Astrocyte of the spinal cord (primary cell): Measurements from ENCODE around the gene KLHDC7B.

Source experiments
- DNase-seq: peaks from one replicate; pipeline ENCODE4 v3.0.0; 2011; ENCODE audit warnings: low read depth, low spot score
- H3K4me3 ChIP-seq: 2 replicates; pipeline ENCODE4 v1.5.1; 2011; ENCODE audit warnings: low read depth, mild to moderate bottlenecking, low read length, moderate library complexity
- CTCF ChIP-seq: IDR thresholded peaks from 2 replicates; pipeline ENCODE4 v1.5.1; 2012; ENCODE audit warnings: low read depth, mild to moderate bottlenecking, low read length, inconsistent platforms
- in situ Hi-C: cut with HindIII; loops from 2 replicates; pipeline ENCODE4 v1.10.0; 2017; ENCODE audit warnings: low sequenced_read_pairs

Gene KLHDC7B

GRCh38 chr22:50584106-50585096 is 38.7 kb downstream of the KLHDC7B start:
- no peak overlapping the region for H3K4me3 ChIP-seq
- in situ Hi-C loops, result no loop called here
- no peak for TF ChIP-seq CTCF

DNA sequence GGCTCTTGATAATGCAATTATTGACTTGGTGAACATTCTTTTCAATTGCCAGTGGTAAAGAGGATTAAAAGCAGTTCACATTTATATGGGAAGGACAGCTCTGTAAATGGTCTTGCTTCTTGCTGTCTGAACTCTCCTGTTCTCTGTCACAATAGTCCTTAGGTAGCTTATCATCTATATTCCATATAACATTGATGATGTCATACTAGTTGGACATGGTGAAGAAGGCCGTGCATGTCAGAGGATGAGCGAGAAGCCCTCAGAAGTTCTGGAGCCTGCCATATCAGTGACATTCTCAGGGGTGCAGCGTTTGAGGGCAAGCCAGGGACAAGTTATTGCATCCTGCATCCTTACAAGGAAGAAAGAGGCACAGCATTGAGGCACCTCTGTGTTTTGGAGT is 39.5 kb downstream of the KLHDC7B start:
- no peak overlapping the region for H3K4me3 ChIP-seq
- no peak for DNase-seq
- TF ChIP-seq CTCF, result no peak
- in situ Hi-C loops, result no loop called here

More at GRCh38 chr22:50584106-50585096, 38.7 kb downstream of the KLHDC7B start:
- DNase-seq, result no peak

- no peak for DNase-seq
- in situ Hi-C loops, result no loop called here
- no peak overlapping the region for H3K4me3 ChIP-seq
- no peak for TF ChIP-seq CTCF
Measured at GRCh38 chr22:50585781-50586180, 40.1 kb downstream of the KLHDC7B start.

GRCh38 chr22:50586416-50586815 is 40.7 kb downstream of the KLHDC7B start:
- no peak for TF ChIP-seq CTCF
- no peak overlapping the region for H3K4me3 ChIP-seq
- no peak for DNase-seq
- in situ Hi-C loops, result no loop called here

GRCh38 chr22:50587407-50587806 is 41.7 kb downstream of the KLHDC7B start:
- no peak for TF ChIP-seq CTCF
- no peak for DNase-seq
- no peak overlapping the region for H3K4me3 ChIP-seq
- in situ Hi-C loops, result no loop called here

- no peak for TF ChIP-seq CTCF
- in situ Hi-C loops, result no loop called here
- H3K4me3 ChIP-seq, result no peak overlapping the region
- no peak for DNase-seq
Measured at GRCh38 chr22:50595189-50595588, 49.5 kb downstream of the KLHDC7B start.
